Measurements from ENCODE around the gene TMEM272. TPM values are rescaled to one million over a fixed set of nuclear protein-coding genes. Genes with fewer than 3 reads are reported as not detected.

The TMEM272 gene
- total and polyA plus RNA-seq, 7 donors = under 0.01 to 0.28 TPM; not detected in 5

GRCh38 chr13:51786425-51787265 is 58.3 kb downstream of the TMEM272 start:
- H3K4me1 ChIP-seq = peaks cover 0 to 22% (median 19%) of the 10 kb centered on the region in 4 donors
- WGBS, 2 donors = 77 to 79% methylated on average over 10 of the region's 10 CpGs
- no peaks in the 10 kb centered on the region for H3K36me3 ChIP-seq

GRCh38 chr13:51785712-51786424 is 59.1 kb downstream of the TMEM272 start:
- WGBS, 2 donors = 62 to 71% methylated on average over 12 of the region's 12 CpGs
- peaks cover 0 to 22% (median 19%) of the 10 kb centered on the region in 4 donors for H3K4me1 ChIP-seq
- peak overlapping the region in 1 of 4 donors; percentile 24 for H3K4me3 ChIP-seq
- intact Hi-C loops (cut with DNase I) = no loop called here
- H3K36me3 ChIP-seq = no peaks in the 10 kb centered on the region
- TF ChIP-seq POLR2AphosphoS5 (IDR thresholded peaks at IDR 0.05) (peak in 2 of 4 donors; percentile 14 to 30), EP300 (IDR thresholded peaks at IDR 0.05) (no peak), POLR2A (IDR thresholded peaks at IDR 0.05) (no peak), CTCF (IDR thresholded peaks at IDR 0.05) (no peak)
- peak; percentile 80 for DNase-seq
- no peaks in the 10 kb centered on the region for H3K9me3 ChIP-seq
- peak overlapping the region; percentile 48 to 64 (median 58) for H3K27ac ChIP-seq
- H3K27me3 ChIP-seq = no peaks in the 10 kb centered on the region

More at GRCh38 chr13:51786425-51787265, 58.3 kb downstream of the TMEM272 start:
- DNase-seq = no peak
- H3K27me3 ChIP-seq = no peaks in the 10 kb centered on the region
- no peaks in the 10 kb centered on the region for H3K9me3 ChIP-seq
- peak overlapping the region in 1 of 4 donors; percentile 24 for H3K4me3 ChIP-seq
- H3K27ac ChIP-seq = peak overlapping the region; percentile 48 to 64 (median 58)
- intact Hi-C loops (cut with DNase I) = no loop called here
- no peak for TF ChIP-seq CTCF (IDR thresholded peaks at IDR 0.05)
- TF ChIP-seq POLR2A (IDR thresholded peaks at IDR 0.05) = no peak
- TF ChIP-seq POLR2AphosphoS5 (IDR thresholded peaks at IDR 0.05) = peak in 3 of 4 donors; percentile 1 to 13 (median 4)
- TF ChIP-seq EP300 (IDR thresholded peaks at IDR 0.05) = no peak

GRCh38 chr13:51784097-51784496 is 60.9 kb downstream of the TMEM272 start:
- 85% methylated on average over 1 of the region's 1 CpG for WGBS, 2 donors
- no peaks in the 10 kb centered on the region for H3K36me3 ChIP-seq
- no peak for DNase-seq
- no peak overlapping the region for H3K4me3 ChIP-seq
- TF ChIP-seq EP300 (IDR thresholded peaks at IDR 0.05) = no peak
- no peak for TF ChIP-seq CTCF (IDR thresholded peaks at IDR 0.05)
- TF ChIP-seq POLR2AphosphoS5 (IDR thresholded peaks at IDR 0.05) = no peak
- TF ChIP-seq POLR2A (IDR thresholded peaks at IDR 0.05) = no peak
- no peaks in the 10 kb centered on the region for H3K9me3 ChIP-seq
- H3K27ac ChIP-seq = no peak overlapping the region
- intact Hi-C loops (cut with DNase I) = no loop called here
- peaks cover 0 to 22% (median 19%) of the 10 kb centered on the region in 4 donors for H3K4me1 ChIP-seq
- no peaks in the 10 kb centered on the region for H3K27me3 ChIP-seq

- Histone ChIP-seq H3K27me3 (no peaks in the 10 kb centered on the region), H3K27ac (no peak overlapping the region), H3K36me3 (no peaks in the 10 kb centered on the region), H3K9me3 (no peaks in the 10 kb centered on the region), H3K4me3 (no peak overlapping the region), H3K4me1 (peaks cover 0 to 22% (median 19%) of the 10 kb centered on the region in 4 donors)
- no peak for TF ChIP-seq CTCF (IDR thresholded peaks at IDR 0.05)
- TF ChIP-seq POLR2A (IDR thresholded peaks at IDR 0.05) = no peak
- TF ChIP-seq POLR2AphosphoS5 (IDR thresholded peaks at IDR 0.05) = no peak
- no peak for TF ChIP-seq EP300 (IDR thresholded peaks at IDR 0.05)
- WGBS, 2 donors = 45 to 76% methylated on average over 9 of the region's 9 CpGs
- no peak for DNase-seq
- intact Hi-C loops (cut with DNase I) = no loop called here
These were observed 61.4 kb downstream of the TMEM272 start for GRCh38 chr13:51783428-51784094.
